Activated T-cell treated with anti-CD3 and anti-CD28 coated beads, Interleukin-2, amount 50 U/mL, for 1 hour (primary cell): Measurements from ENCODE around the gene ZIC1.

Experiments used
- DNase-seq: peaks from one replicate; pipeline ENCODE4 v3.0.0-alpha.2; 2020

The ZIC1 gene

DNA sequence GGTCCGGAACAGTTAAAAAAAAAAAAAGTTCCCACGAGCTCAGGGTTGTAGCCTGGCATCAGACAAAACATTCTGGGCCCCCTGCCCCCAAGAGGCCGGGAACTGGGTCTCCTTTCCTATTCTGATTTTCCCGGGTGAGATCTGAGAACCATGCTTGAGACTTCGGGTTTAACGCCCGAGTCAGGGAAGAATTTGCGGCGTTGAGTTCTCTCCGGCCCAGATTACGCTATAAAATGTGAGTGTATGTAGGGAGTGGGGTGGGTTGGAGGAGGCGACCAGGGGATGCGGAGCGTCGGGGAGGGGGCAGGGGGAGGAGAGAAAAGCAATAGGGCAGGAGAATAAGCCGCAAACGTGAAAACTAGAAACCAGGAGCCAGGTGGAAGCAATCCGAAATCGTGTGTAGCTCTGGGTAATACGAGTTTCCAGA is 2.7 kb downstream of the ZIC1 start:
- no peak for DNase-seq

- DNase-seq = no peak
These were observed 3.2 kb downstream of the ZIC1 start for GRCh38 chr3:147412261-147412916.

GRCh38 chr3:147412917-147413685 is 3.9 kb downstream of the ZIC1 start:
- DNase-seq = no peak

DNA sequence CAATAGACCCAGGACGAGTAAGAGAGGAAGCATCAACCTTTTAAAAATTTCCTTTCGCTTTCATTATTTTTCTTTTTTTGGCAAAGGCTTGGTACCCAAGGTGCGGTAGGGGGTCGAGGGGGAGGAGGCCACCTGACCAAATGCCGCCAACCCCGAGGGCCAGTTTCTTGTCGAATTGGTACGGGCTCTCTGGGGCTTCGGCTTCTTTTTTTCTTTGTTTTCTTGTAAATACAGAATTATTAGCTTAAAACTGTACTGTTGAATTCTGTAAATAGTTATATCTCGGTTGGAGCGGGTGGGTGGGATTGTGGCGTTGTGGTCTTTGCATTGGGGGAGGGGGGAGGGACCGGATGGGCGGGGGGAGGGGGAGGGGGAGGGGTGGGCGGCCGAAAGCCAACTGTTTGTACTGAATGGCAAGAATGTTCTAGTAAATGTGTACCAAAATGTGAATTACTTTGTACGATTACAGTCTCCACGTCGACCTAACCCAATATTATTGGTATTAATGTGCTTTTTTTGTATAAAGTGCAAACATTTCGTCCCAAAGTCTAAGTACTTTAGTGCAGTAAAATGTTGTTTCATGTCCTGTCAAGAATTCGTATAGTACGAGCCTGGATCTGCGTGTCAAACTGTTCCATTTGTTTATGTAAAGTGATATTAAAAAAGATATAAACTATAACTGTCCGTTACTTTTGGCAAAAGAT is 4.7 kb downstream of the ZIC1 start:
- no peak for DNase-seq

DNA sequence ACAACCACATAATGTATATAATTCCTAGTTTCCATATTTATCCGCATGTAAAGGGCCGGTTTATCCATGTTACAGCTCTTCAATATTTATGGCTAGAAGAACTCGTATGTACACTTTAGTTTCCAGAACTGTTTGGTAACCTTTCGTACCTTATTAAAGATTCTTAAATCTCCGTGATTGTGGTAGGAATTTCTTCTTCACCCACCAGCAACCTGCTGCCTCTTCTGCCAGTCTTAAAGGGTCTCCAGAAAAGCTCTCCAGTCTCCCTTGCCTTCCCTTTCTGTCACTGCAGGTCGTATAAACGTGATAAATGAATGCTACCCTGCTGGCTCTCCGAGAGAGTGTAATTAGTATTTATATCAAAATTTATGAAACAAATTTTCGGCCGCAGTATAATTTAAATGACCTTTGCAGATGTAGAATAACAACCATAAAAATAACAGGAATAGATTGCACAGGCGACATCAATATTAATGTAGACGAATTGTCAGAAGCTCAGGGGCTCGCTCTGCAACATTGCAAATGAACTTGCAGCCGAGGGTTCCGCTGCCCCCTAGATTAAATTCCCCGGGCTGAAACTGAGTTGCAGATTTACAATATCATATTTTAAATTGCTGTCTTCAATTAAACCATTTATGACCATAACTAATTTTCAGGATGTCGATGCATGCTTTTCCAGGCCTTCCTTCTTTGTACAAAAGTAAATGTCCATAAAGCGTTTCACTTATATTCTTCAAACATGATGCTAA is 5.4 kb downstream of the ZIC1 start:
- DNase-seq = no peak

GRCh38 chr3:147415286-147415685 is 6.1 kb downstream of the ZIC1 start:
- no peak for DNase-seq

DNA sequence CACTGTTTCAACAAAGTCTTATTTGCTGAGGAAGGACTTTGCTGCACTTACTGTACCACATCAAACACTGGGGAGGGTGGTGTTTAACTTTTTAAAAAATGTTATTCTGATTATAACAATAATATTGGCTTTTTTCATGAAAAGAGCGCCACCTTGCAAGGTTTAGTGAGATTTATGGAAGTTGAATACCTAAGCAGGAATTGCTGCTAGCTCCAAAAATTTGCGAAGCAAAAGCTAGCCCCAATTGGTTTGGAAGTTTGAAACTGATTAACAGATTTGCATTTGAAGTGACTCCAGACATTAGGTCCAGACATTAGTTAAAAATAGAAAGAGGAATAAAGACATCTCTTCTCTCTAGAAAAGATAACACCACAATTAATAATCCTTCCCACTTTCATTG is 6.7 kb downstream of the ZIC1 start:
- no peak for DNase-seq

DNA sequence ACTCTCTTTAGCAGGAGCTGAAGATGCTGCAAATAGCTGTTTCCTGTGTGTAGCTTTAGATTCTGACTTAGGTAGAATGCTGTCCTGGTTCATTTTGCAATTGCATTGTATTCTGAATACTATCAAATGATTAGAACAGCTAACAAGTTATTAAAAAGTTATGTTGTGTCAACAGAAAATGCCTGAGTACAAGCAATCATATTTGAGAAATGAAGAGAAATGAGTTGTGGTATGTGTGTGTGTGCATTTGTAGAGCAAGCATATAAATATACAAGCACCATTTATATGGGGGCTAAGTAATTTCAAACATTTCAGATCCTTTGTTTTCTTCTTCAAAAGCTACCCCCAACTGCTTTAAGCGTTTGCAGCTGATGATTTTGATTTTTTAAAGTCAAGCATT is 7.8 kb downstream of the ZIC1 start:
- no peak for DNase-seq

DNA sequence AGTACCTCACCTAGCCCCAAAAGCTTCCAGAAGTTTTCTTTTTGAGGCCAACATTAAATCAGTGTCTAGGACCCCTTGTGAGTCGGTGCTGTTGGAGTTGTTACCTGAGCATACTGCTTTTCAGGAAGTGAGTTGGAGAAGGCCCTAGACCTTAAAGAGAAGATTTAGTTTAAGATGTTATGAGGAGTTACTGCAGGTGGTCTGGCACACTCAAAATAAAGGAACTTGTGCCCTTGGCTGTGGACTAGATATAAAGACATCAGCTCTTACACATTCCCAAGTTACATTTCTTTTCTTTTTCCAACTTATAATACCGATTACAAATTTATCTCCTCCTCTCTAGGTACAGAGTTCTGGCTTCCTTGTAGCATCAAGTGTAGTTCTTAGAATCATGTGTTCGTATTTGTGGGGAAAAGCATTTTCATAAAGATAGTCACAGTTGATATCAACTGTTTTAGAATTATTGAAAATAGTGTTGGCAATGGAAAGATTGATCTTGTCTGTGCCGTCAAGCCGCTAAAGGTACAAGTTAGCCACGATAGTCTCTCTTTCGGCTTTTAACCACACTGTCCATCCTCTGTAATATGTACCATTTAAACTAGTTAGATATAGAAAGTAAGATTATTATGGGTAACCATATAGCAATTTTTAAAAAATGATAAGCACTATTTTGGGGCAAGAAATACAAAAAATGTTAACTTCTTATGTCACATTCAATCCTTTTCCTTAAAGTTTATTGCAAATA is 8.6 kb downstream of the ZIC1 start:
- DNase-seq = no peak

DNA sequence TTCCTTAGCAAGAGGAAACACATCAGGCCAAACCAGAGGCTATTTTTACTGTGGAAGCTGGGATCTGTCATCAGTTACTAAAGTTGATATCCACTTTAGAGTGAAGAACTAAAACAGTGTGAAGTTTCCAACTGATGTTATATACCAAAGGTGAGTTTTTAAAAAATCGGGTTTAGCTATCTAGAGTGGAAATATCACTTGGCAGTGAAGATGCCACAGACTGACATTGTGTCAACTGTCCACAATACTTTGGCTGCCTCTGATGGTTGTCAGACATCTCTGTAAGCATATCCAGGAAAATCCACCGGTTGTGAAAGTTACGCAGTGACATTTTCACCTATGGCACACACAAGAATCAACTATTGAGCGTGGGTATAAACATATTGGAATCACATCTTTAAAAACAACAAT is 9.2 kb downstream of the ZIC1 start:
- DNase-seq = no peak

GRCh38 chr3:147418808-147419701 is 9.9 kb downstream of the ZIC1 start:
- DNase-seq = no peak

DNA sequence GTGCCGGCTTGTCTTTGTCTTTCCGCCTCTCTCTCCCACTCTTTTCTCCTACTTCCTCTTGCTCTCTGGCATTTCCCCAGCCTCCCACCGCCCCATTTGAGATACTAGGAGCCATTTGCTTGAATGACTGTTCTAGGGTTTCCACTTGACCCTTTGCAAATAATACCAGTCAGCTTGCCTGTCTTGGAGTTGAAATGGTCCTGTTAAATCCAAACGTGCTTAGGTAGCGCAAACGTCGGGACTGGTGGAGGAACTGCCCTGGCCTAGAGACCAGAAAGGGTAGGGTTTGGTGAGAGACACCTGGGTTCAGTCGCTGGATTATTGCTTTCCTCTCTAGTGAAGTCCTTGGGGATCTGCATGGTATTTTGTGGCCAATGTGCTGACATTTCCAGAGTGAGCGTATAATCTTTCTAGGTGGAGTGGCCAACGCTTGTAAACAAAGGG is 10.6 kb downstream of the ZIC1 start:
- DNase-seq = no peak

GRCh38 chr3:147420353-147421183 is 11.4 kb downstream of the ZIC1 start:
- no peak for DNase-seq

- no peak for DNase-seq
These were observed 12.2 kb downstream of the ZIC1 start for GRCh38 chr3:147421184-147421912.

DNA sequence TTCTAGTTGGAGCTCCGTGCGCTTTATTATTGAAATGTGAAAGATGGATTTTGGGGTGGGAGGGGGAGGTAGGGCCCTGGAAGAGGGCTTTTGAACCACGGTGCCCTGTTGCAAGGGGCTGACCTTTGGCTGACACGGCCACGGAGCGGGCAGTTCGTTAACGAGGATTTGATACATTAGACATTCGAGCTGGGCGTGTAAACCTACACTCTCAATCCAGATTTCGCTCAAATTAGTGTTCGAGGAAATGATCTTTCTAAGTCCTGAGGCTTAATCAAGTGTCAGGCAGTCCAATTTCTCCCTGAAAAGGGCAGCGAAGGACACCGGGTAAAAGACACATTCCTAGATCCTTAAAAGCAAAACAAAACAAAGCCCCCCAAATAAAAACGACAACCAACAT is 13.0 kb downstream of the ZIC1 start:
- no peak for DNase-seq

DNA sequence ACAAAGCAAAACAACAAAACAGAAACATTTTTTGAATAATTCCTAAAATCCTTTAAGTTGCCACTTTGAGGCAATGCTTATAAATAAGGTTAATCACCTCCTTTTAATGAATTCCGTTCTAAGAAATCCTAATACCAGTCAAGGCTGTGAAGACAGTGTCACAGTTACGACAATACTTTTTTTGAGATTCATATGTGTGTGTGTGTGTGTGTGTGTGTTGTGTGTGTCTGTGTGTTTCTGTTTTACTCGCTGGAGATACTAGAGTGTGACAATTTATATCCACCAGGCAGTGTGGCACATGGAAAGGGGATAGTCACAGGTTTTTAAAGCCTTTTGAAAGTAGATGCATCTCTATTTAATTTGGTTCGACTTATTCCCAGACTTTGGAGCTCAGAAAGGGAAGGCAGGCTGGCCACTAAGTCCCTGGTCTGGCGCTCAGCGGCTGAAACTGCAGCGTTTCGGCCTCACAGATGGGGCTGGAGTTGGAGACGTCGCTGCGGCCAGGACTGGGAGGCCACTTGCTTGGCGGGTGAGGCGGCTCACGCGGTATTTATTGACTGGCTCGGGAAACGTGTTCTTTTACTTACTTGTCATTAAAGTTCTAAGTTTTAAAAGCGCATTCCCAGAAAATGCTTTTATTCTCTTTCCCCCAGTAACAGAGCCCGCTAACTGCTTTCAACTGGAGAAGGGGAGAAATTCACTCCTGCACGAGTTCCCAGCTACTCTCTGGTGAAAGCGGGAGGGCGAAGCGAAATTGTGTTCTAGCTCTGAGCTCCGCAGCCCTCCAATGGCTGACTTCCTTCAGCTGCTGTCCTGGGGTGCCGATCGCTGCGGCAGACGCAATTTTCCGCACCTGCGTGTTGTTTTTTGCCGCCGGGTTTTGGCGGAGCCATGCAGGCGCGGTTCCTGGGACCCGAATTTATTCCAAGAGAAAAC is 13.7 kb downstream of the ZIC1 start:
- DNase-seq = no peak

GRCh38 chr3:147423537-147423797 is 14.3 kb downstream of the ZIC1 start:
- DNase-seq = no peak

- no peak for DNase-seq
These were observed 14.8 kb downstream of the ZIC1 start for GRCh38 chr3:147423798-147424580.
